ENCODE data around the gene HSPBAP1.

GRCh38 chr3:122800706-122801237, 7.1 kb upstream of the HSPBAP1 start:
- TF ChIP-seq CTCF (IDR thresholded peaks at IDR 0.05) = no peak
- no peak for TF ChIP-seq POLR2A (IDR thresholded peaks at IDR 0.05)

Measured in heart left ventricle (tissue), 13 donors.